Measurements from ENCODE around the gene ESPN.

Gene ESPN

GRCh38 chr1:6497215-6497866, 72.8 kb downstream of the ESPN start:
- peak; percentile 97 for DNase-seq (ENCODE audit: low spot score)

DNA sequence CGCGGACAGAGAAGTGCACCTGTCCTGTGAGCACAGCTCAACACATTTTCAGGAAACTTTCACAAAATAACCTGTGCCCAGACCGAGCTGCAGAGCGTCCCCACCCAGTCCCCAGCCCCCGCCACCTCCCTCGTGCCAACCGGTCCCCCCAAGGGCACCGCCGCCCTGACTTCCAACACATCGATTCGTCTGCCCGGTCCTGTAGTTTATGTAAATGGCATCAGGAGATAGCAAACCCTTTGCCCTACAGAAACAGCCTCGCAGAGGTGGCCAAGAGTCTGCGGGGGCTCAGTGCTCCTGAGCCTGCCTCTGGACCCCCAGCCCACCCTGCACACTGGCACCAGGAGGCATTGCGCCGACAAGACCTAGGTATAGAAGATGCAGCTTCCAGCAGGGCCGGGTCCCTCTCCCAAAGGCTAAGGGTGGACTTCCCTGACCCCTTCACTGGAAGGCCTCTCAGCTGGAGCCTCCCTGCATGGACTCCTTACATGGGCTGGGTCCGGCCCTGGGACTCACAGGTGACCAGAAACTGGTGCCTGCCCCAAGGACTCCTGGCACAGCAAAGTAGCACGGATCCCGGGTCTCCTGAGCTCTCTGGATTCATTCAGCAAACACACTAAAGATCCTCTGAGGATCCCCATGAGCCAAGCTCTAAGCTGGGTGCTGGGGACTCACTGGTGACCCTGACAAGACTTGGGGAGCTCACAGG, 73.4 kb downstream of the ESPN start:
- no peak for DNase-seq (ENCODE audit: low spot score)

DNA sequence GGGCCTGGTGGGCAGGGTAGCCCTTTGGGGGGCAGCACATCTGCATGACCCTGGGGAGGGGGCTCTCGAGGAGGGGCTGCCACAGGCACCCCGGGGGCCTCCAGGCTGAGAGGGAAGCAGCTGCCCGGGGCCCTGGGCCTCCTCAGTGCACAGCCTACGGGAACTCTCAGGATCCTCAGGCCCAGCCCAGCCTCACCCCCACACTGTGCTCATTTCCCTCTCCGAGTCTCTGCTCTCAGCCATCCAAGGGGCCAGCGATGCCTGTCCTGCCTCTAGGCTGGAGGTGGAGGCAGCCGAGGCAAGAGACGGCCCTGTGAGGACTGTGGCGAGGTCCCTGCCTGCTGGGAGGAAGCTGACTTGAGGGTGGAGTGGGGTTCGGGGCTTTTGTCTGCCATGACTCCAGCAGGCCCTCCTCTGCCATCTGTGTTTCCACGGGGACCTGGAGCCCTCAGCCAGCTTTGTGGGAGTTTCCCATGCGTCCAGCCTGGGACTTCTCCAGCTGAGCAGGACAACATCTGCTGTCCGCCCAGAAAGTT, 74.1 kb downstream of the ESPN start:
- no peak for DNase-seq (ENCODE audit: low spot score)

GRCh38 chr1:6499296-6499695, 74.7 kb downstream of the ESPN start:
- no peak for DNase-seq (ENCODE audit: low spot score)

- DNase-seq (ENCODE audit: low spot score): peak; percentile 26
Measured at GRCh38 chr1:6500544-6501278, 76.1 kb downstream of the ESPN start.

GRCh38 chr1:6501279-6501813, 76.8 kb downstream of the ESPN start:
- DNase-seq (ENCODE audit: low spot score): no peak

- peak; percentile 20 for DNase-seq (ENCODE audit: low spot score)
Measured at GRCh38 chr1:6502000-6502891, 77.7 kb downstream of the ESPN start.

DNA sequence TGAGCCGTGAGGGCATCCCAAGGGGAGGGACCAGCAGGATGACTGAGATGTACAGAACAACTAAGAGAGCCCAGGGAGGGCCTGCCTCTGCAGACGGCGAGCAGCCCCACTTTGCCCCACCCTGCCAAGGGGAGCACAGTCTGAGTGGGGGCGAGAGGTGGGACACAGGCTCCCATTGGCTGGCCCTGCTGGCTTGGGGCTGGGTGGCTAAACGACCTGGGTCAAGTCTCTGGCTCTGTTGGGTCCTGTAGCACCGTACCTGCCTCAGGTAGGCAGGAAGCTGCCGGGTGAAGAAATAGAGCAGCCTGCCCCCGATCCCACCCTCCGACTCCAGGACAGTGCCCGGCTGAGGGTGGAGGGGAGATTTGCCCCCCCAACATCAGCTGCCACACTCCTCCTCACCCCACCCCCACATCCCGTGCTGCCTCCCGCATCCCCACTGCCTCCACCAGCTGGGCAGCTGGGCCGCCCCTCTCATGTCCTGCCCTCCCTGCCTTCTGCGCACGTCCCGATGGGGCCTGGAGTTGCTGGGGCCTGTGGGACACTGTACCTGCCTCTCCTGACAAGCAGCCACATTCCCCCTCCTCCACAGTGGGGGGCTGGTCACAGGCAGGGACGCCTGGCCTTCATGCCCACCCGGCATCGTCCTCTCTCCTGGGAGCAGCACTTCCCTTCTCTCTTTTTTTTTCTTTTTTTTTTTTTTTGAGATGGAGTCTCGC, 79.5 kb downstream of the ESPN start:
- DNase-seq (ENCODE audit: low spot score): peak; percentile 17

GRCh38 chr1:6504887-6505286, 80.3 kb downstream of the ESPN start:
- no peak for DNase-seq (ENCODE audit: low spot score)

DNA sequence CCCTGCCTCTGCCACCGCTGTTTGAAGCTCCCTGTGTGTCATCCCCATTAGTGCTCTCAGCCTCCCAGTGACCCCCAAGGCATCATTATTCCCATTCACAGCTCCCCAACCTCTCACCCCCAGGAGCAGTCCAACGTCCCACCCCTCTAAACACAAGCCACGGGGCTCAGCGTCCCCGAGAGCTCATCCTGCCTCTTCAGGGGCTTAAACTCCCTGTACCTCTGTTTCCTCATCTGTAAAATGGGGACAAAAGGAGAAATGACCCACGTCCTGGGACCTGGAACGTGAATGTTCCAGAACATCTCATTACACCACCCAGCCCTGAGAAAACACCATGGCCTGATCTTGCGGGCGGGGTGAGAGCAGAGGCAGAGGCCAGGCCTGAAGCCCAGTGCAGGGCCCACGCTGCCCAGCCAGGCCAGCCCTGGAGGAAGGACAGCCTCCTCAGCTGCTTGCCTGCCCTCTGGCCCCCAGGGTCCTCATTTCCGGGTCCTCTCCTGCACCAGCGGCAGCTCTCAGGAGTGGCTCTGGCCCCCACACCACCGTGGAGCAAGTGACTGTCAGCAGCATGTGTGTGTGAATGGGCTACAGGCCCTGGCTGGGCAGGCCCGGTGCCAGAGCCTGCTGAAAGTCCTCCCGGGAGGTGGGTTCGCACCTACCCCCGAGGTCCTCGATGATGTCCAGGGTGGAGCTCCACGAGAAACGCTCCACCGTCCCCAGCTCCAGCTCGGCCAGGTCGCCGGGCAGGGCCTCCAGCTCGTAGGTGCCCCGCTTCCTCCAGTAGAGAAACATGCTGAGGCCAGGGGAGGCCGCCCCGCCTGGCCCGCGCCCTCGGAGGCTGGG, 81.0 kb downstream of the ESPN start:
- DNase-seq (ENCODE audit: low spot score): peak; percentile 21

DNA sequence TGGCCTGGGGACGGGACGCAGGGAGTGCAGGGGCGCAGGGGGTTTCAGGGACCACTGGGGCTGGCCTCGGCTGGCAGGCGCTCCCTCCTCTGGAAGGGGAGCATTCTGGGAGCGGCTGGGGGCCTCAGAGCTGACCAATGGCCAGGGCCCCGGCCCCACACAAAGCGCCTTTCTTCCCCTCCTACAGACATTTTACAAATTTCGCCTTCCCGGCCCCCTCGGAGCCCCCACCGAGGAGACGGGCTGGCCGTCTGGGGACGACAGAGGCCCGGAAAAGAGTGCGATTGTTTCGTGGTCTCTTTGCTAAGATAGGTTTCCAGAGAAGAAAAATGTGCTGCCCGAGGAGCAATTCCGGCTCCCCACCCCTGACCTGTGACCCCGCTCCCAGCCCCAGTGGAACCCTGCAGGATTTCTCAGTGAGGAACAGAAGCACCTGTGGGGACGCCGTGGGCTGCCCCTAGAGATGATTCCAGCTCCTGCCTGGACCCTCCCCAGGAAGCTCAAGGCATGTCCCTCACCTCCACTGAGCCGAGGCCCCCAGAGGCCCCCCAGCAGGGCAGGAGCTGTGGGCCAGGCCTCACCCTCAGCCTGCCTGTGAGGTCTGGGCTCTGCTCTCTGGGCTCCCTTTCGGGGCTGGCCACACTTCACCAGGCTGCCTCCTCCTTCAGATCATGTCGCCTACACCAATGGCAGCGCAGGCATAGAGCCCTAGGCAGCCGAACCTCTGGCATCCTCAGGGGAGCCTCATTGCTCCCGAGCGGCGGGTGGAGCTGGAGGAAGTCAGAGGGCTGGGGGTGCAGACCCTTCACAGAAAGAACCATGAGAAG, 81.8 kb downstream of the ESPN start:
- DNase-seq (ENCODE audit: low spot score): peak; percentile 7

GRCh38 chr1:6507037-6507428, 82.5 kb downstream of the ESPN start:
- DNase-seq (ENCODE audit: low spot score): no peak

GRCh38 chr1:6507461-6507911, 82.9 kb downstream of the ESPN start:
- DNase-seq (ENCODE audit: low spot score): no peak

DNA sequence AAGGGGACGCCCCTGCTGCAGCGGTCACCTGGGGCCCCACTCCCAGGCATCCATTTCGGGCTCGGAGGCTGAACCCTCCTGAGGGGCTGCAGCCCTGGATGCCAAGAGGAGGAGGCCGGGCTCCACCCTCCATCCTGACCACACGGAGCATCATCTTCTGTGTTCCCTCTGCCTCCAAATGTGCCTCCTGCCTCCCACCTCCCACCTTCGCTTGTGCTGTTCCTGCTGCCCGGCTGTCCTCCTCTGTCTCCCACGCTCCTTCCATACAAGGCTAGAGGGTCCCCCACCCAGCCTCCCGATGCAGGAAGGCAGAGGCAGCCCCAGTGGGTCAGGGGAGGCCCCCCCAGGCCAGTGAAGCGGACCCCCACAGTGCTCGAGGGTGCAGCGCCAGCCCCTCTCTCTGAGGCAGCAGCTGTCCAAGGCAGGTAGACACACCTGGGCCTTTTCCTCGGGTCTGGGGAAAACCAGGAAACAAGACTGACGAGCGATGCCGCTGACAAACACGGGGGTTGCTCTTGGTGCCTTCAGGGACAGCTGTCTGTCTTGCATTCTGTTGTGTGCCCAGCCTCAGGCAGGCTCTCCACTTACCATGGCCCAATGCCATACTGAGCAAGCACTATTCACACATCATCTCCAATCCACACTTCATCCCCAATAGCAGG, 83.7 kb downstream of the ESPN start:
- no peak for DNase-seq (ENCODE audit: low spot score)

DNA sequence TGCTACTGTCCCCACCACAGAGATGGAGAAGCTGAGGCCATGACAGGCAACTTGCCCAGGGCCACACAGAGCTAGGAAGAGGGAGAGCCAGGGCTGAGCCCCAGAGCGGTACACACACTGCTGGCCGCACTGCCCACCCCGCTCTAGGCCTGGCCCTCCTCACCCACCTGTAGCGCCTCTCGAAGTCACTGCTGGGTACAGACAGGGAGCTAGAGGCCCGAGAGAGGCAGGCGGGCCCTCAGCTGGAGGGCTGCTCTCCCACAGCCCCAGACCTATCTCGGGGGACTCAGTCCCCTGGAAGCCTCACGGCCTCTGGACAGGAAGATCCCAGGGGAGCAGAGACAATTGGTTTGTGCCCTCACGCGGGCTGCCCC, 84.2 kb downstream of the ESPN start:
- DNase-seq (ENCODE audit: low spot score): no peak

GRCh38 chr1:6509220-6509918, 84.8 kb downstream of the ESPN start:
- DNase-seq (ENCODE audit: low spot score): no peak

DNA sequence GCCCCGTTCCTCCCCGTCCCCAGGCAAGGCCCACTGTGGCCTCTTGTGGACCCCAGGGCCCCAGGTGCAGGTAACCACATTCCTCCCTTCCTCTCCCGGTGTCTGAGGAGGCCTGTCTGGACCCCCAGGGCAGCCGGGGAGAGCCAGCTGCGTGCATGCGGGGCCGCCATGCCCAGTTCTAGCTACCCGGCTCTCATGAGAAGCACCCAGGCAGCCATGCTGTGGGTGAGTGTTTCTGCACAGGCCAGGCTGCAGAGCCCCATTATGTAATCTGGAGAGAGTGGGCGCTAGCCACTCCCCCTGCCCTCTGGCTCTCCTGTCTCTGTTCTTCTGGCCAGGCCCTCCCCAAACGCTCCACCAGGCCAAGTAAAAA, 85.3 kb downstream of the ESPN start:
- no peak for DNase-seq (ENCODE audit: low spot score)

DNA sequence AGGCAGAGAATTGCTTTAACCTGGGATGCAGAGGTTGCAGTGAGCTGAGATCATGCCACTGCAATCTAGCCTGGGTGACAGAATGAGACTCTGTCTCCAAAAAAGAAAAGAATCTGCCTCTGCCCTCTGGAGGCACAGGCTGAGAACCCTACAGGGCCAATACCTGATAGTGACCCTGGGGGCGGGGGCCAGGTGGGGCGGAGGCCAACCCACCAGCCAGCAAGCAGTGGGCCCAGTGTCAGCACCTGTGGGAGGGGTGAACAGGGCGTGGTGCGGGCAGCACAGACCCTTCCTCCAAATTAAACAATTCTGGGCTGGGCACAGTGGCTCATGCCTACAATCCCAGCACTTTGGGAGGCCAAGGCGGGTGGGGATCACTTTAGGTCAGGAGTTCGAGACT, 85.9 kb downstream of the ESPN start:
- DNase-seq (ENCODE audit: low spot score): no peak
